ENCODE results near the gene SHISAL2A. TPM values are rescaled to one million over a fixed set of nuclear protein-coding genes. Genes with fewer than 3 reads are reported as not detected.
A peak's percentile ranks its signal among the peaks of the same experiment; 100 is the strongest.

Gene SHISAL2A
- not detected in 2 replicates for polyA plus RNA-seq
- polyA minus RNA-seq: not detected in 2 replicates

GRCh38 chr1:52632732-52633290 is at the start of gene SHISAL2A:
SHISAL2A (plus strand) TSS chr1:52633168; CDS start chr1:52633494, 326 bp downstream.
- no peak within 1 kb of the TSS for H3K4me2 ChIP-seq (ENCODE audit: low read length)
- no peaks in the 10 kb centered on the region for H3K79me2 ChIP-seq (replicated peaks; ENCODE audit: insufficient read depth, low read length)
- no peak within 1 kb of the TSS for H3K27ac ChIP-seq (ENCODE audit: low read length)
- no peaks in the 10 kb centered on the region for H3K9me2 ChIP-seq (ENCODE audit: insufficient read depth, low read length)
- no peaks in the 10 kb centered on the region for H4K20me1 ChIP-seq (ENCODE audit: insufficient read depth)
- peak within 1 kb of the TSS; percentile 56 for H3K4me3 ChIP-seq (ENCODE audit: low read length)
- peak within 1 kb of the TSS; percentile 23 for H3K9ac ChIP-seq (ENCODE audit: low read length)
- H3F3A ChIP-seq (ENCODE audit: insufficient read depth, low read length, poor library complexity, severe bottlenecking): no peaks in the 10 kb centered on the region
- TF ChIP-seq TAF1 (IDR thresholded peaks at IDR 0.05; ENCODE audit: low read depth): no peak
- no peak for TF ChIP-seq POLR2AphosphoS5 (IDR thresholded peaks at IDR 0.05)
- no peak for TF ChIP-seq RAD21 (conservative IDR thresholded peaks at IDR 0.05)
- no peak for TF ChIP-seq CTCF (IDR thresholded peaks at IDR 0.05; ENCODE audit: poor library complexity, severe bottlenecking)
- TF ChIP-seq REST (IDR thresholded peaks at IDR 0.05; ENCODE audit: borderline replicate concordance): no peak
- no peak for TF ChIP-seq SMC3 (conservative IDR thresholded peaks at IDR 0.05; ENCODE audit: poor library complexity)
- TF ChIP-seq EP300 (conservative IDR thresholded peaks at IDR 0.05; ENCODE audit: poor library complexity, severe bottlenecking): no peak
- TF ChIP-seq MXI1 (conservative IDR thresholded peaks at IDR 0.05; ENCODE audit: poor library complexity, severe bottlenecking): no peak
- TF ChIP-seq EZH2 (IDR thresholded peaks at IDR 0.05; ENCODE audit: borderline replicate concordance, insufficient read depth, low read length, poor library complexity, severe bottlenecking): no peak
- H3K9me3 ChIP-seq (ENCODE audit: low read length): no peaks in the 10 kb centered on the region
- H3K27me3 ChIP-seq (ENCODE audit: insufficient read depth, low read depth, low read length): peaks cover 24% of the 10 kb centered on the region
- no peaks in the 10 kb centered on the region for H3K36me3 ChIP-seq (ENCODE audit: insufficient read depth, low read length)
- no peak within 1 kb of the TSS for H2AFZ ChIP-seq (ENCODE audit: low read depth, low read length)

- H3K9me3 ChIP-seq (ENCODE audit: low read length): no peaks in the 10 kb centered on the region
Measured at GRCh38 chr1:52585474-52585873, 47.5 kb upstream of the SHISAL2A start.

More at GRCh38 chr1:52585474-52585873, 47.5 kb upstream of the SHISAL2A start:
- Histone ChIP-seq H3K9me2 (ENCODE audit: insufficient read depth, low read length) (no peaks in the 10 kb centered on the region), H3F3A (ENCODE audit: insufficient read depth, low read length, poor library complexity, severe bottlenecking) (peaks cover 3% of the 10 kb centered on the region), H4K20me1 (ENCODE audit: insufficient read depth) (no peaks in the 10 kb centered on the region), H3K79me2 (replicated peaks; ENCODE audit: insufficient read depth, low read length) (no peaks in the 10 kb centered on the region), H3K4me2 (ENCODE audit: low read length) (no peak overlapping the region), H3K4me3 (ENCODE audit: low read length) (no peak overlapping the region), H3K9ac (ENCODE audit: low read length) (no peak overlapping the region), H2AFZ (ENCODE audit: low read depth, low read length) (no peak overlapping the region), H3K27me3 (ENCODE audit: insufficient read depth, low read depth, low read length) (no peaks in the 10 kb centered on the region), H3K36me3 (ENCODE audit: insufficient read depth, low read length) (no peaks in the 10 kb centered on the region), H3K27ac (ENCODE audit: low read length) (no peak overlapping the region)
- TF ChIP-seq RAD21 (conservative IDR thresholded peaks at IDR 0.05) (no peak), EP300 (conservative IDR thresholded peaks at IDR 0.05; ENCODE audit: poor library complexity, severe bottlenecking) (no peak), POLR2AphosphoS5 (IDR thresholded peaks at IDR 0.05) (no peak), TAF1 (IDR thresholded peaks at IDR 0.05; ENCODE audit: low read depth) (no peak), EZH2 (IDR thresholded peaks at IDR 0.05; ENCODE audit: borderline replicate concordance, insufficient read depth, low read length, poor library complexity, severe bottlenecking) (no peak), REST (IDR thresholded peaks at IDR 0.05; ENCODE audit: borderline replicate concordance) (no peak), CTCF (IDR thresholded peaks at IDR 0.05; ENCODE audit: poor library complexity, severe bottlenecking) (no peak), MXI1 (conservative IDR thresholded peaks at IDR 0.05; ENCODE audit: poor library complexity, severe bottlenecking) (no peak), SMC3 (conservative IDR thresholded peaks at IDR 0.05; ENCODE audit: poor library complexity) (no peak)
